Upper lobe of left lung (tissue), 4 donors: ENCODE measurements around the gene TMEM114.

Experiments
- CTCF ChIP-seq, 6 experiments: fragments of 450-650 bp in 4 of 6; fragments of 200-600 bp in 2 of 6; sonication (generic) in 2 of 6; IDR thresholded peaks; one replicate each; pipeline ENCODE4 v1.5.1; 2016 to 2019; ENCODE audit warnings: antibody characterized with exemption in 6 of 6
- POLR2A ChIP-seq, 4 donors: fragments of 450-650 bp; IDR thresholded peaks; one replicate each; pipeline ENCODE4 v1.5.1; 2016 to 2017; ENCODE audit warnings: antibody characterized with exemption in 4 of 4, mild to moderate bottlenecking in 2 of 4
- POLR2AphosphoS5 ChIP-seq, 2 donors: sonication (generic); formaldehyde crosslinking; IDR thresholded peaks; one replicate each; pipeline ENCODE4 v1.5.1; 2017; ENCODE audit warnings: antibody characterized with exemption in 2 of 2

- TF ChIP-seq CTCF (IDR thresholded peaks at IDR 0.05) (no peak), POLR2A (IDR thresholded peaks at IDR 0.05) (no peak), POLR2AphosphoS5 (IDR thresholded peaks at IDR 0.05) (no peak)
Observed at GRCh38 chr16:8577678-8578304, 12.5 kb downstream of the TMEM114 start.
